Ovary (tissue), 3 donors: ENCODE data around the gene DUSP9.

Experiments used
- POLR2A ChIP-seq: fragments of 450-650 bp; IDR thresholded peaks from one replicate; pipeline ENCODE4 v1.6.1; 2017; ENCODE audit warnings: antibody characterized with exemption, mild to moderate bottlenecking, moderate library complexity
- TF ChIP-seq, protein P1 (sequence below), 3 donors: fragments of 450-650 bp in 2 of 3; fragments of 200-600 bp in 1 of 3; IDR thresholded peaks; one replicate each; pipeline versions ENCODE4 v1.5.1 to v1.8.0; 2016 to 2022; ENCODE audit warnings: antibody characterized with exemption in 3 of 3, mild to moderate bottlenecking in 1 of 3
- donor health status: DM: no; HTN: no; CAD: no.

DNA sequence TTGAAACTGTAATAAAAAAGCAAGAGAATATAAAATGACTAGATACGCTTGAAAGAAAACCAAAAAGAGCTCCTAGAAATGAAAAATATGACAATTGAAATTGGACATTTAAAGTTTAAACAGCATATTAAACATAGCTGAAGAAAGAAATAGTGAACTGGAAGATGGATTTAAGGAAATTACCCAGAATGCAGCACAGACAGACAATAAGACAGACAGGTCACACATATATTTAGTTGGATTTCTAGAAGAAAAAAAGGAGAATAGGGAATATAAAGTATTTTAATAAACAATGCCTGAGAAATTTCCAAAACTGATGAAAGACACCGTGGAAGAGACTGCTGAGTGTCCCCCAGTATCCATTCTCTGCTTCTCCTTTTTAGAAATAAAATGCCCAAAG is 6.6 kb downstream of the DUSP9 start:
- TF ChIP-seq, protein P1, sequence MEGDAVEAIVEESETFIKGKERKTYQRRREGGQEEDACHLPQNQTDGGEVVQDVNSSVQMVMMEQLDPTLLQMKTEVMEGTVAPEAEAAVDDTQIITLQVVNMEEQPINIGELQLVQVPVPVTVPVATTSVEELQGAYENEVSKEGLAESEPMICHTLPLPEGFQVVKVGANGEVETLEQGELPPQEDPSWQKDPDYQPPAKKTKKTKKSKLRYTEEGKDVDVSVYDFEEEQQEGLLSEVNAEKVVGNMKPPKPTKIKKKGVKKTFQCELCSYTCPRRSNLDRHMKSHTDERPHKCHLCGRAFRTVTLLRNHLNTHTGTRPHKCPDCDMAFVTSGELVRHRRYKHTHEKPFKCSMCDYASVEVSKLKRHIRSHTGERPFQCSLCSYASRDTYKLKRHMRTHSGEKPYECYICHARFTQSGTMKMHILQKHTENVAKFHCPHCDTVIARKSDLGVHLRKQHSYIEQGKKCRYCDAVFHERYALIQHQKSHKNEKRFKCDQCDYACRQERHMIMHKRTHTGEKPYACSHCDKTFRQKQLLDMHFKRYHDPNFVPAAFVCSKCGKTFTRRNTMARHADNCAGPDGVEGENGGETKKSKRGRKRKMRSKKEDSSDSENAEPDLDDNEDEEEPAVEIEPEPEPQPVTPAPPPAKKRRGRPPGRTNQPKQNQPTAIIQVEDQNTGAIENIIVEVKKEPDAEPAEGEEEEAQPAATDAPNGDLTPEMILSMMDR (IDR thresholded peaks at IDR 0.05) = no peak
- no peak for TF ChIP-seq POLR2A
